Upper lobe of left lung (tissue), 4 donors: ENCODE results near the gene CD96.

Source experiments
- CTCF ChIP-seq, 6 experiments: fragments of 450-650 bp in 4 of 6; fragments of 200-600 bp in 2 of 6; sonication (generic) in 2 of 6; IDR thresholded peaks; one replicate each; pipeline ENCODE4 v1.5.1; 2016 to 2019; ENCODE audit warnings: antibody characterized with exemption in 6 of 6
- EP300 ChIP-seq, 4 donors: sonication (generic); formaldehyde crosslinking; IDR thresholded peaks; one replicate each; pipeline ENCODE4 v1.5.1; 2017; ENCODE audit warnings: antibody characterized with exemption in 4 of 4, control low read depth in 2 of 4
- POLR2A ChIP-seq, 4 donors: fragments of 450-650 bp; IDR thresholded peaks; one replicate each; pipeline ENCODE4 v1.5.1; 2016 to 2017; ENCODE audit warnings: antibody characterized with exemption in 4 of 4, mild to moderate bottlenecking in 2 of 4
- POLR2AphosphoS5 ChIP-seq, 2 donors: sonication (generic); formaldehyde crosslinking; IDR thresholded peaks; one replicate each; pipeline ENCODE4 v1.5.1; 2017; ENCODE audit warnings: antibody characterized with exemption in 2 of 2

GRCh38 chr3:111610612-111611054, 68.6 kb downstream of the CD96 start:
- TF ChIP-seq CTCF (IDR thresholded peaks at IDR 0.05) (no peak), POLR2A (IDR thresholded peaks at IDR 0.05) (no peak), POLR2AphosphoS5 (IDR thresholded peaks at IDR 0.05) (no peak), EP300 (IDR thresholded peaks at IDR 0.05) (no peak)
